ENCODE results near the gene RNF20. TPM values are rescaled to one million over a fixed set of nuclear protein-coding genes. Genes with fewer than 3 reads are reported as not detected.
"Not testable (repeated sequence)": the region's sequence is repeated elsewhere in the genome, so short reads cannot be mapped to it uniquely, and the experiment has no call there.

Gene RNF20
- polyA plus RNA-seq, 4 donors: 55.7 to 70.4 (median 62.6) TPM

DNA sequence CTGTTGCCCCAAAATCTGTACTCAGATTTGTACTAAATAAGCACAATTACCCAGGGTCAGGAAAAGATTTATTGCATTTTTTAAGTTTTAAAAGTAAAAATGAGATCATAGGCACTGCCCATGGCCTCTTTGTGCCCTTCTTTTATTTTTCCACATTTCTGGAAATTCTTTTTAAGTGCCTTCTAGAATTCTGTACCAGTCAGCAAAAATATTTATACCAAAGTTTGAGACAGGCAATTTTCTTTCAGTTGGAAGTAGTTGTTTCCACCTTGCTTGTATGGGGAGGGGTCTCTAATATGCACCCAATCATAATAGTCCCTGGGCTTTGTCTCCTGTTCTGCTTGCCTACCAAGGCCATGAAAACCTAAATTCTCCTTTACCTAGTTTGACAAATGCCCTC is 5.6 kb upstream of the RNF20 start:
- no peak for DNase-seq (ENCODE audit: low read depth in 4 of 4, low spot score in 3 of 4)

DNA sequence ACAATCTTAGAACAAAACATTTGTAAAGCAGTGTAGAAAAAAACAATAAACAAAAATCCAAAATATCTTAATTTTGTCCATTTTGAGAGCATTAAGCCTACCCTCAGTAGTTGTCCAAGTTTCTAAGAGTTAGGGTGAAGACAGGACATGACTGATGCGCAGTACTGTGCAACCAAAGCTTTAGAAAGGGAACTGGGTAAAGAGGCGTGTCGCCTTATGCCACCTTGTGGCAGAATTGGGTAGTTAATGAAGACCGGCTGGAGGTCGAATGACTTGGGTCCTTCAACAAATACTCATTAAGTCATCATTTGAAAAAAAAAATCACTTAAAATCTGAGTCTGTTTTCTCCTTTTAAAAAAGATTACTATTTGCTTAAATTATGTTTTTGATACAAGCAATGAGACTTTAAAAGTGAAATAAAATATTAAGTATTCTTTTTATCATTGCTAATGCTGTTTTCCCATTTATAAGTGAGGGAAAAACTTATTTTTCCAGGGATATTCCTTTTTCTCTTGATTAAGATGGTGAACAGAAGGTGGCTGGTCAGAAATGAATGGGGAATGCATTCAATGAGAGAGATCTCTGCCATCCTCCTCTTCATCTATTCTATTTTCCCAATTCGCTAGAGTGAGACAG is 3.5 kb upstream of the RNF20 start:
- peak in 3 of 4 donors; percentile 22 to 40 (median 39) for DNase-seq (ENCODE audit: low read depth in 4 of 4, low spot score in 3 of 4)

DNA sequence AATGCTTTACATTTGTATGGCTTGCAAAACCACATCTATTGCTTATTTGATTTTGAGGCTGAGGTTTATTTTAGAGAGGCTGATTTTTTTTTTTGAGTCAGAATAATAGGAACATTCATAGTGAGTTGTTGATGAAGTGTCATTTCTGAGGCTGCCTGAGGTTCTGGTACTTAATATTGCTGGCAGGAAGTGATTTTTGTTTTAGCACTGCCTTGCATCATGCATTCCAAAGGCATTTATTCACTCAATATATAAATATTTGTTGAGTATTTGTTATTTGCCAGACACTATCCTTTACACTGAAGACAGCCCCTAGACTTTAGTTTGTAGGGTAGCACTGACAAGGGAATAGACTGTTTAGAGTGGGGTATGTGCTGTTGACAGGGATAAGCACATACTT is 2.7 kb downstream of the RNF20 start:
- DNase-seq (ENCODE audit: low read depth in 4 of 4, low spot score in 3 of 4): no peak

DNA sequence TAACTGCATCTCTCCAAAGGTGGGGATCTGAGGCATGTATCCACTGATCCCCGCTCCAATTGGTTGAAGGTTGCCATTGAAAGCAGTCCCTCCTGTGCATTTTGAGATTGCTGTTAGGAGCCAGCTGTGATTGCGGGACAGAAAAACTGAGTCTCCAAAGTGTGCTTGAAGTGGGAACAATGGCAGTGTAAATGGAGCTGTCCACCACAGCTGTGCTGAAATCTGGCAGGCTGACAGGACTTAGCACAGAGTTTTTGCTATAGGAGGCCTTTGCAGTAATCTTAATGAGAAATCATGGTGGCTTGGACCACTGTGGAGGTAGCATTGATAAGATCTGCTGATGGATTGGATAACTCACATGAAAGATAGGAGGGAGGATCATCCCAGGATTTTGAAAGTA is 3.3 kb downstream of the RNF20 start:
- DNase-seq (ENCODE audit: low read depth in 4 of 4, low spot score in 3 of 4): no peak

DNA sequence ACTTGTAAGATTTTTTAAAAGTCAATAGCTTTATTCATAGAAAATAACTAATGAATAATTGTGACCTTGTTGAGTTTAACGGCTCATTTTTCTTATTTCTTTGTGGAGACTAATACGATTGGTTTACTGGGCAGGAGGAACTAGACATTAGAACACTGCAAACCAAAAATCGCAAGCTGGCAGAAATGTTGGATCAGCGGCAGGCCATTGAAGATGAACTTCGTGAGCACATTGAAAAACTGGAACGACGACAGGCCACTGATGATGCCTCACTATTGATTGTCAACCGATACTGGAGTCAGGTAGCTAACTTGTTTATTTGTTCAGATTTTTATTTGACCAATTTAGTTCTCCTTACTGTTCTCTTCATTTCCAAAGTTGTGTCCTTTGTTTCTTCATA is 6.4 kb downstream of the RNF20 start:
- DNase-seq (ENCODE audit: low read depth in 4 of 4, low spot score in 3 of 4): no peak

DNA sequence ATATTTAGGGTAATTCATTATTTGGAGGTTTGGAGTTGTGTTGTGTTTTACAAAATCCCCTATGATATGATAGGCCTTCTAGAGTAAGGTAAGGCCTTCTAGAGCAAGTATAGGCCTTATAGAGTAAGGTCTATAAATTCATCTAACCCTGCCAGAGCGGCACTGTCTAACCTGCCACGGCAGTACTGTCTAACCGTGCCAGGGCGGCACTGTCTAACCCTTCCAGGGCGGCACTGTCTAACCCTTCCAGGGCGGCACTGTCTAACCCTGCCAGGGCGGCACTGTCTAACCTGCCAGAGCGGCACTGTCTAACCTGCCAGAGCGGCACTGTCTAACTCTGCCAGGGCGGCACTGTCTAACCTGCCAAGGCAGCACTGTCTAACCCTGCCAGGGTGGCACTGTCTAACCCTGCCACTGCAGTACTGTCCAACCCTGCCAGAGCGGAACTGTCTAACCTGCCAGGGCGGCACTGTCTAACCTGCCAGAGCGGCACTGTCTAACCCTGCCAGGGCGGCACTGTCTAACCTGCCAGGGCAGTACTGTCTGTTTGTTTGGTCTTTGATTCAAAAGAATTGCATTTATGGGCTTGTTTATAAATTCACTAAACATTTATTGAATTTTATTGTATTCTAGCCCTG is 9.6 kb downstream of the RNF20 start:
- no peak for DNase-seq (ENCODE audit: low read depth in 4 of 4, low spot score in 3 of 4)

DNA sequence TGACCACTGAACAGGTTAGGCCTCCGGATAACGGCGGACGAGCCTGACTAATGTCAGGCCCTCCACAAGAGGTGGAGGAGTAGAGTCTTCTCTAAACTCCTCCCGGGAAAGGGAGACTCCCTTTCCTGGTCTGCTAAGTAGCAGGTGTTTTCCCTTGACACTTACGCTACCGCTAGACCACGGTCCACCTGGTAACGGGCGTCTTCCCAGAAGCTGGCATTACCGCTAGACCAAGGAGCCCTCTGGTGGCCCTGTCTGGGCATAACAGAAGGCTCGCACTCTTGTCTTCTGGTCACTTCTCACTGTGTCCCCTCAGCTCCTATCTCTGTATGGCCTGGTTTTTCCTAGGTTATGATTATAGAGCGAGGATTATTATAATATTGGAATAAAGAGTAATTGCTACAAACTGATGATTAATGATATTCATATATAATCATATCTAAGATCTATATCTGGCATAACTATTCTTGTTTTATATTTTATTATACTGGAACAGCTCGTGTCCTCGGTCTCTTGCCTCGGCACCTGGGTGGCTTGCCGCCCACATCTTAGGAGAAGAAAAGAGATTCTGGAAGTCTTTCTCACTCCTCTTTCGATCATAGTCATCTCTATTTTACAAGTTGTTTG is 15.9 kb downstream of the RNF20 start:
- DNase-seq (ENCODE audit: low read depth in 4 of 4, low spot score in 3 of 4): not testable (repeated sequence)

DNA sequence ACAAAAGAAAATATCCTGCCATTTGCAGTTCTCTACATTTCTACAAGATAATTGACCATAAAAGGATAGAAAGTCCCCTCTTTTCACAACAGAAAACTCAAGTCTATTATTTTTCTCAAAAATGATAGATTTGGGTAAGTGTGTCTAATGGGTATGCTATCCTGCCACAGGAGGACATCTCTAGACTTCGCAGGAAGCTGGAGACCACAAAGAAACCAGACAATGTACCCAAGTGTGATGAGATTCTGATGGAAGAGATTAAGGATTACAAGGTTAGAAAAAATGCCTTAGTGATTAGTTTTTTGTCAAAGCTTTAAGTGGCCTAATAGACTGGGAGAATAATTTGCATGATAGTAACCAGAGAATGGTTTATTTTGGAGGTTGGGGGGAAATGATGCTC is 28.1 kb downstream of the RNF20 start:
- DNase-seq (ENCODE audit: low read depth in 4 of 4, low spot score in 3 of 4): no peak

DNA sequence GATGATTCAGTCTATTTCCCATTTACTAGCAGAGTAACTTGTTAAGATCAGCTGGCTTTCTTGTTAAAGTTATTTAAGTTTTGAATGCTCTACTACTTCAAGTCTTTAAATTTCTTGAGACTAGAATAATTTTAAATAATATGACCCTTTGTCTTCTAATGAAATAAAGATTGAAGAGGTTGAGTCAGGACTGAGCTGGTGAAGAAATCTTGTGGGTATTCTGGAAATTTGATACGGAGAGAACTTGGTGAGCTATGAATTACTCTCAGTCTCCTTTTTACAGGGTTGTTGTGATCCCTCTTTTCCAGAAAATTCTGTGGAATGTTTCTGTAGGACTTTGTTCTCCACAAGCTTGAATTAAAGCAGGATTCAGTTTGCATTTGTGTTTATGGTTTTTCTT is 29.3 kb downstream of the RNF20 start:
- DNase-seq (ENCODE audit: low read depth in 4 of 4, low spot score in 3 of 4): no peak

DNA sequence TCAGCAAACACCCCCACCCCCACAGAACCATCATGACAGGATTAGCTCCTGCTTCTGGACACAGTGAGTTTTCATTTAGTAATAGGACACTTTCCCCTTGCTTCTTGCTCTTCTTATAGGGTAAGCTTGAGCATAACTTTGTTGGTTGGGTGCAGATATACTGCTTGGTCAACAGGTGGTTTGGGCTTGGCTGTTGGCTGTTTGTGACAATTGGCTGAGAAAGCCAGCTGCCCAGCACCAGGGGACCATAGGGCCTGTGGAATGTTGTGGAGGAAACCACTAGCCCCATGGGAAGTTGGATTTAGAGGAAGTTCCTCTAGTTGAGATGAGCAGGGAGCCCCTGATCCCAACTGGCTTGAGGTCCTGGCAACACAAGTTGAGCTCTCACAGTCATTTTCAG is 30.6 kb downstream of the RNF20 start:
- no peak for DNase-seq (ENCODE audit: low read depth in 4 of 4, low spot score in 3 of 4)

DNA sequence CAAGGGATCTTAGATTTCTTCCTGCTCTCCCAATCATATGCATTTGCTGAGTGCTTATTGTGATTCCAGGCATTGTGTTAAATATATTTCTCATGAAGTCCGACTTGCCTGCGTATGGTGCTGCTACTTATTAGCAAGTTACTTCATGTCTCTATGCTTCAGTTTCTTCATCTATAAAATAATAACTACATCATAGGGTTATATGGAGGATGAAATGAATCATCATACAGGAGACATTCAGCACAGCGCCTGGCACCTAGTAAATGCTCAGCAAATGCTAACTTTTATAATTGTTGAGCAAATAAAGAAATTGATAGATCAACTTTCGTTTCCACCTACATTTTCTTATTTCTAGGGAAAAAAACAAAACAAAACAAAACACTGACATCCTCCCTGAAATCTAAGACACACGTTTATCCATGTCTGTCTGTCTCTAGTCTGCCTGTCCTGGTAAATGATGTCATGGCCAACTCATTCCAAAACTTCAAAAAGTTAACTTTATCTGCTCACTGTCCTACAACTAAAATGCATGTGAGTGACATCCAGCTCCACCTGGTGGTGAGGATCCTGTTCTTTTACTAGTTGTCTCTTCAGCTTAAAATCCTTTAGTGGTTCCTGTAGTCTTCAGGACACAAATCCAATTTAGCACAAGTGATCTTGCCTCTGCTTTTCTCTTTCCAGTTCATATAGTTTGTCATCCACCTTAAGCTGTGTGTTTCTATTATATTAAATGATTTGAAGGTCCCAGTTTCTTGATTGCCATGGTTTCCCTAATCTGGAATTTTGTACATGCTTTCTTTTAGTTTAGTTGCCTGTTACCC is 33.5 kb downstream of the RNF20 start:
- DNase-seq (ENCODE audit: low read depth in 4 of 4, low spot score in 3 of 4): no peak

DNA sequence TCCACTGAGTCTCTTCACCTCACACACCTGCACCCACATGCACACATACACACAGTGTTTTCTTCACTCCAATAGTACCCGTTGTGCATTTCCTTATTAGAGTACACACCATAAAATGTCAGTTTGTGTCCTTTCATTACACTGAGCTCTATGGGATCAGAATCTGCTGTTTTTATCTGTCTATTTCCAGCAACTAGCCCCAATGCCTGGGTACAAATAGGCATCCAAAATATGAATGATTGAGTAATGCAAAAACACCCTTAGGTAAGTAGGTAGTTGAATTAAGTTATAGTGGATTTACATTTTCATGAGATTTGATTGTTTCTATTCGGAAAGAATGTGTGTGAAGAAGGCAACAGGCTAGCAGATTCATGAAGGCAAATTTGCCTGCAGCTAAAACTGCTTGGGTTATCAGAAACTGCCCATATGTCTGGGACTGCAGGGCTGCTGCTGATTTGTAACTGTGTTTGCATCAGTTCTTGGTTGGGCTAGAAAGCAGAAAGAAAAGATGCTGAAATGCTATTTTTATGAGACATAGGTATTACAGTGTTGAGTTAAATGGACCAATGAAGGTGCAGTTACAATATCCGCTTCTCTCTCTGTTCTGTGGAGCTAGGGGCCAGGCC is 34.2 kb downstream of the RNF20 start:
- DNase-seq (ENCODE audit: low read depth in 4 of 4, low spot score in 3 of 4): no peak

DNA sequence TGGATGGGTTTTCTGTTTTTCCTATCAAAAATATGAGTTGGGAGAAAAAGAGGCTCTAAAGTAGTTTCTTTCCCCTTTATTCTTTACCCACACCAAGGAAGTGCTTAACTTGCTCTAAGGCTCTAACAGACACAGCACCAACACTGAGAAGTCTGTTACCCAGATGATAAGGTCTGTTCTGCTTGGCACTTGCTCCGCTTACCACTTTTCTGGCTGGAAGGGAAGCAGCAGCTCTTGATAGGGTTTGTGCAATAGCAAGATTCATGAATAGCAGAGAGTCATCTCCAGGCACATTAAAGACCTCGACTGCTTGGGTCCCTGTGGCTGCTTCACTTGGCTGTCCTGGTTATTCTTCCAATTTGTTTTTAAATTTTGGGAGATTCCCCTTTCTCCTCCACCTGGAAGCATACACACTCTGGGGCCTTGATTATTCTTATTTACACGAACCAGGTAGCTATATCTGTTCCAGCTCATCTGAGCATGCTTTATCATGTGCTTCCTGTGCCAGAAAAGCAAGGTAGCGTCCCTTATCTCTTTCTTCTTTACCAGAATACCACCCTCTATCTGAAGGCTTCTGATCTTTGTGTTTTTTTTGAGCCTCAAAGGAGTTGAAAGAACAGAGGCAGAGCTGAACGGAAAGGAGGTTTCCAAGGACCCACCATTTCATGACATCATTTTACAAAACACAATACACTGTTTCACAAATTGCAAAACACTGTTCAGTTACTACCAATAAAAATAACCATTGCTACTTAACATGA is 36.3 kb downstream of the RNF20 start:
- DNase-seq (ENCODE audit: low read depth in 4 of 4, low spot score in 3 of 4): no peak

DNA sequence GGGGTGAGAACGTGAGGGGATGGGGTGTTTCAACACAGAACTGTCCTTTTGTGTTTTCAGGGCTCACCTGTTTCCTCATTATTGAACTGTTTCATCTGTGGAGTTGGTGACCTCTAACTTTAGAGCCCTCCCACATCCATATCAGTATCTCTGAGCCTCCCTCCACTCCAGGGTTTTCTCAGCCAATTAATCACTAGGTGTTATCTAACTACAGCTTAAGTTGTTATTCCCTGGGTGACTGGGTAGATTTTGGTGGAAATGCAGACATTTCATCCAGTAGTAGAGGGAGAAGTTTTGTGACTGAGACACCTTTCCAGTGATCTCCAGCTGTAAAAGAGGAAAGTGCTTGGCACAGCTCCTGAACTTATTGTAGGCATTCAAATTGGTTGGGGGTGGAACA is 37.5 kb downstream of the RNF20 start:
- no peak for DNase-seq (ENCODE audit: low read depth in 4 of 4, low spot score in 3 of 4)

DNA sequence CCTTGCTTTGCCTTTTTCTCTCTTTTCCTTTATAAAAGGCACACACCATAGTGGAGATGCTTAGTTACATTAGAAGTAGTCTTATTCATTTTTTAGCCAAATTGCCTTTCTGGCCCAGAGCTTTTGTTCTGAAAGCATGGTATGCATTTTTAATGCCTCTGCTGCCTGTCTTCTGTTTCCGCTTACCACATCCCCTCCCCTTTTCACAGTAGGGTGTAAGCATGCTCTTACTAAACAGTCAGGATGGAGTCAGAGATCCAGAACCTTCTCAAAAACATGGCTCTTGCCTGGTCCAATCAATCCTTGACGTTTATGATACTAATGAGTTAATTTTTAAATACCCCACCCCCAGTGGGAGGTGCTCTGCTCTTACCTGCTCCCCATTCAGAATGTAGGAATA is 38.7 kb downstream of the RNF20 start:
- DNase-seq (ENCODE audit: low read depth in 4 of 4, low spot score in 3 of 4): no peak

DNA sequence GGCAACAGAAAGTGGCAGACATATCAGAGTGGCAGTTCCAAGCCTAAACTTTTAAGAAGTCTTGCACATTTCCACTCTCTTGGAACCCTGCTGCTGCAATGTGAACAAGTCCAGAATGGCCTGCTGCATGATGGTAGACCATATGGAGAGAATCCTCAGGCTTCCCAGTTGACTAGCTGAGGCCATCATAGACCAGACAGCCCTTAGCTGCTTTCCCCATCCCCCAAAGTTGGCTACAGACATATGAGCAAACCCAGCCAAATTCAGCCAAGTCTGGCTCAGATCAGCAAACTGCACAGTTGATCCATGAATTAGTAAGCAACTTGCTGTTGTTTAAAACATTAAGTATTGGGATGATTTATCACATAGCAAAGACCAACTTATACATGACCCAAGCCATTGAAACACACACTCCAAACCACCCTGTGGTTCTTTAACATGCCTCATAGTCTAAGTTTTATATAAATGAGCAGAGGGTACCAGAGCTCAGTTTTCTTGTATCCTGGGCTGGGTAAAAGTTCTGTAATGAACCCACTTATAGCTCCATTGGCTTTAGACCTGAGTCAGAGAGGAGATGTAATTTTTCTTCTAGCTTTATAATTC is 41.2 kb downstream of the RNF20 start:
- DNase-seq (ENCODE audit: low read depth in 4 of 4, low spot score in 3 of 4): no peak

DNA sequence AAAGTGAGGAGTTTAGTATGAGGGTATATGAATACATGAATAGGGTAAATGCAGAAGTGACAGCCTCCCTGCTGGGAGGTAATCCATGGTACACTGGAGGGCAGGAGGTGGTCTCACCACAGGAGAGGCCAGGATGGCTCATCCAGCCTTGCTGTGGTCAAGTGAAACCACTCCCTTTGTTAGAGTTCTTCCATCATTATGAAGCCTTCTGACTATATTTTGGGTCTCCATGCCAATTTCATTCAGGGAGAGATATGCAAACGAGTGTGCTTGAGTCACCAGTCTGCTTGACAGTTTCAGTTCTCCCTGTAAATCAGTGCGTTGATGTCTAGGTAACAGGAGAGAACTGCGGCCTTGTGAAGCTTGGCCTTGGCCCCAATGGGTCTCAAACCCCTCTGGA is 44.7 kb downstream of the RNF20 start:
- no peak for DNase-seq (ENCODE audit: low read depth in 4 of 4, low spot score in 3 of 4)

DNA sequence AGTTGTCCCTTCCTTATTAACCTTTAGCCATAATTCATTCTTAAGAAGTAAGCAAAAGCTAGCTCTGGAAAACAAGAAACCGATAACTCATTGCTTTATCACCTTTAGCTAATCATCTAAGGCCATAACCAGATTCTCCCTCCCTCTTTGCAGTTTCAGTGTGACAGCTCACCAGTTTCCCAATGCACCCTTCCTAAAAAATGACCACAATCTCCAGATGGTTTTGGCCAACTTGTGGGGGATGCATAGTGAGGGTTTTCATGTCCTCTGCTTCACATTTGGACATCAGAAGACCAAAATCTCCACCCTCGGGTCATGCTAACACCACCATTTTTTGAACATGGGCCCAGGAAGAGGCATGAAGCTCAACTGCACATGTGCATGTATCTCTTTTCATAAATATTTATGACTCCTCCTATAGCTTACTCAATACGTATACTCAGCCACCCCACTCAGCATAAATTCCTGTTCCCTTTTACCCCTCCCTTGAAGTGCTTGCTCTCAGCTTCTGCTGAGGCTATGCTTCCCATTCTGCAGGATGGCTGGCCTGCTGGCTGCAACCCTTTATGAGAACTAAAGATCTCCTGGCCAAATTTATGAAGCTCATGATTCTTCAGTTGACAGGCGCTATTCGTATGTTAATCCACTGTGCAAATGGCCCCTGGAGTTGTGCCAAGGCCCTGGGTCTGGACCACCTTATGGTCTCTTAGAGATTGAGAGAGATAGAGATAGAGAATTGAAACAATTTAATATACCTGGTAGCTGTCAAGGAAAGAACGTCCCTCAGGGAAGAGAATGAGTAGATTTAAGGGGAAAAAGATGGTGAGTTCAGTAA is 46.3 kb downstream of the RNF20 start:
- DNase-seq (ENCODE audit: low read depth in 4 of 4, low spot score in 3 of 4): no peak

DNA sequence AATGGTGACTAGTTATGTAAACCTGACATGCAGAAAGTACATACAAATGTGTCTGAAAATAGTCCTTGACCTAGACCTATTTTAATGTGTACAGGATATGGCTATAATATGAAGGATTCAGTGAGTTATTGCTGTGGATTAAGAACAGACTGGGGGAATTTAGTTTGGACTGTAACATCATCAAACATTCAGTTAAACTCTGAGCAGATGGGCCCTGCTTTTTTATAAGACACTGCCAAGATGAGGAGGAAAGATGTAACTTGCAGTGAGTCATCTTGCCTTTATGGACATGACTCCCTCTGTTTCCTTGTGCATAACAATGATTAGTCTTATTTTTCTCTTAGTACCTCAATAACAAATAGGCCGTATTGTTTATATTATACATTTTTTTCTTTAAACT is 48.9 kb downstream of the RNF20 start:
- DNase-seq (ENCODE audit: low read depth in 4 of 4, low spot score in 3 of 4): no peak
